ENCODE measurements around the gene OAT.

OAT gene

DNA sequence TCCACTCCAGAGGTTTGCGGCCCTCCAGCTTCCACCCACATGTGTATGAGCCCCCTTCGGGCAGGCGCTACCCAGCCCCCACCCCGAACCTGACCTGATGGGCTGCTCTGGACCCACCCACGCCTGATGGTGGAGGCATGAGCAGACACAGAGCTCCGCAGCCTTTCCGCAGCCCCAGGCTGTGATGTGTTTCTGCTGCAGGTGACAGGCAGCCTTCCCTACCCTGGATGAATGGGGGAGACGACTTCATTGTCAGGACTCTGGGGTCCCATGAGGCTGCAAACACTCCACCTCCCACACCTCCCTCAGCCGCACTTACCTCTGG lies 61.2 kb downstream of the OAT start:
- Histone ChIP-seq H3K9ac (ENCODE audit: low read depth in 1 of 2, low read length in 2 of 2) (no peak overlapping the region), H3K27ac (ENCODE audit: low read depth, low read length) (no peak overlapping the region), H3K4me1 (ENCODE audit: control insufficient read depth in 1 of 2, insufficient read depth in 2 of 2, low read length in 2 of 2) (peaks cover 0 to 6% of the 10 kb centered on the region in 2 donors), H3K9me3 (ENCODE audit: control insufficient read depth in 1 of 2, low read length in 2 of 2) (no peaks in the 10 kb centered on the region), H3K27me3 (ENCODE audit: control insufficient read depth in 1 of 2, insufficient read depth in 2 of 2, low read length in 2 of 2) (no peaks in the 10 kb centered on the region), H3K4me3 (ENCODE audit: low read depth in 1 of 2, low read length in 2 of 2) (no peak overlapping the region), H3K36me3 (ENCODE audit: control insufficient read depth in 1 of 2, insufficient read depth in 2 of 2, low read length in 2 of 2) (no peaks in the 10 kb centered on the region)

DNA sequence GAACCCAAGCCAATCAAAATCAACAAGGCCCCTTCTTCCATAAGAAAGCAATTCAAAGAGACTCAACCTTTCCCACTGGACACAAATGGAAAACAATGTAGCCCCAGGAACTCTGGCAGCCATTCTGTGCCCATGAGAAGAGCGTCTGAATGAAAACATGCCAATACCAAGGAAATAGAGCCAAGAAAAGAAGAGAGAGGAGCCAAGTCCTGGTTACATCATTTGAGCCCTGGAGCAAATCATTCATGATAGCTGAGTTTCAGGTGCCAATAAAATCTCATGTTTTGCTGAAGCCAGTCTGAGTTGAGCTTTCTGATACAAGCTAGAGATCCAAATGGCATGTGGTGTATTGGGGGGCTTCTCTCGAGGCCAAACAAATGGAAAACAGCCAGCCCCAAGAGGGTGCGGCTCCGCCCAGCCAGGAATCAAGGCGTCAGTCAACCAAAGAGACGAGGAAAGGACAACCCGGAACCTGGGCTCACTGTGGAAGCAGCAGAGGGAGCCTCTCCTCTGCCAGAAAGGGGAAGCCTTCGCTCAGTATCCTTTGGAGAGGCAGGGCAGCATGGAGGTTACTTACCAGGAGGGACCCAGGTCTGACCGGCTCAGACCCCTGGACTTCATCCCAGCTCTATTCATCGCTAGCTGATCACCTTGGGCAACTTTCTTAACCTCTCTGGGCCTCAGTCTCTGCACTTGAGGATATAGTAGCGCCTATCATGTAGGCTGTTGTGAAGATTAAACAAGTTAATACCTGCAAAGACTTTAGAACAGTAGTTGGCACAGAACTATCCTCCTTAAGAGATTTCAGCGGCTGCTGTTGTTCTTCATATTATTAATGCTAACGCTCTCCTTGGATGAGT lies 61.8 kb downstream of the OAT start:
- no peak overlapping the region for H3K27ac ChIP-seq (ENCODE audit: low read depth, low read length)
- peaks cover 0 to 6% of the 10 kb centered on the region in 2 donors for H3K4me1 ChIP-seq (ENCODE audit: control insufficient read depth in 1 of 2, insufficient read depth in 2 of 2, low read length in 2 of 2)
- no peaks in the 10 kb centered on the region for H3K9me3 ChIP-seq (ENCODE audit: control insufficient read depth in 1 of 2, low read length in 2 of 2)
- no peak overlapping the region for H3K4me3 ChIP-seq (ENCODE audit: low read depth in 1 of 2, low read length in 2 of 2)
- H3K27me3 ChIP-seq (ENCODE audit: control insufficient read depth in 1 of 2, insufficient read depth in 2 of 2, low read length in 2 of 2), result no peaks in the 10 kb centered on the region
- no peaks in the 10 kb centered on the region for H3K36me3 ChIP-seq (ENCODE audit: control insufficient read depth in 1 of 2, insufficient read depth in 2 of 2, low read length in 2 of 2)
- no peak overlapping the region for H3K9ac ChIP-seq (ENCODE audit: low read depth in 1 of 2, low read length in 2 of 2)

DNA sequence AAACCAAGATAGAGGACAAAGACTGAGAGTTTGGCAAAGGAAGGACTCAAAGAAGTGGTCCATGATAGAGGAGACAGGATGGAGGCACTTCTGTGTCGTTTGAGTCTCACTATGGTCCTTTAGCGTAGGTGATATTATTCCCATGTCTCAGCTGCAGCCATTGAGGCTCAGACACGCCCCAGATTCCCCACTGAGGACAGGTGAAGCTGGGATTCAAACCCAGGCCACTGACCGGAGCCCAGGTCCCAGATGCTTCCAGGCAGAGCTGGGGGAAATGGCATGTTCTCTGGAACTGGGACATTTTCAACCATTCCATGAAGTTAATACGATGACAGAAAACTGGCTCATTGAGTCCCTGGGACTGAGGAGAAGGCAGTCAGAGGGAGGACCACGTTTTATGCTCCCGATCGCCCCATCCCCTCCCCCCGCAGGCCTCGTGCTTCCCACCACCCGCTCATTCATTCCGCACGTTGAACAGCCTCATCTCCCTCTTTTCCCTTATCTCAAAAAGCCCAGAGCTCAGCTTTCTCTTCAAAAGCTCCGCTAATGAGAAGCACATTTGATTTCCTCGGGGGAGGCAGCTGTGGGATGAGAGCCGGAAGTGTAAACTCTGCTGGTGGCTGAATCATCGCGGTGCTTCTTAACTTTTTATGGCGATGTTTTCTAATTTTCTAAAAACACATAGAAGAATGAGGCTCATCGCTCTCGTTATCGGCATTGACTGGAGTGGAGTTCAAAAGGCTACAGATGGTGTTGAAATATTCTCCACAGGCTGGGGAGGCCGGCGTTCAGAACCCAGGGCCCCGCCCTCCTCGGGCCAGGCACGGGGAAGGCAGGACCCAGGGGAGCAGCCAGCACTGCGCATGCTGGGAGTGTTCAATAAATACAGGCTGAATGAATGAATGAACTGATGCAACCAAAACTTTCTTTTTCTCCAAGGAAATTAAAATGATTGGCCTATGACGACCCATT lies 64.0 kb downstream of the OAT start:
- no peaks in the 10 kb centered on the region for H3K27me3 ChIP-seq (ENCODE audit: control insufficient read depth in 1 of 2, insufficient read depth in 2 of 2, low read length in 2 of 2)
- H3K36me3 ChIP-seq (ENCODE audit: control insufficient read depth in 1 of 2, insufficient read depth in 2 of 2, low read length in 2 of 2), result no peaks in the 10 kb centered on the region
- no peak overlapping the region for H3K9ac ChIP-seq (ENCODE audit: low read depth in 1 of 2, low read length in 2 of 2)
- peak overlapping the region; percentile 47 to 68 for H3K4me3 ChIP-seq (ENCODE audit: low read depth in 1 of 2, low read length in 2 of 2)
- H3K4me1 ChIP-seq (ENCODE audit: control insufficient read depth in 1 of 2, insufficient read depth in 2 of 2, low read length in 2 of 2), result peaks cover 0 to 6% of the 10 kb centered on the region in 2 donors
- no peak overlapping the region for H3K27ac ChIP-seq (ENCODE audit: low read depth, low read length)
- H3K9me3 ChIP-seq (ENCODE audit: control insufficient read depth in 1 of 2, low read length in 2 of 2), result no peaks in the 10 kb centered on the region

DNA sequence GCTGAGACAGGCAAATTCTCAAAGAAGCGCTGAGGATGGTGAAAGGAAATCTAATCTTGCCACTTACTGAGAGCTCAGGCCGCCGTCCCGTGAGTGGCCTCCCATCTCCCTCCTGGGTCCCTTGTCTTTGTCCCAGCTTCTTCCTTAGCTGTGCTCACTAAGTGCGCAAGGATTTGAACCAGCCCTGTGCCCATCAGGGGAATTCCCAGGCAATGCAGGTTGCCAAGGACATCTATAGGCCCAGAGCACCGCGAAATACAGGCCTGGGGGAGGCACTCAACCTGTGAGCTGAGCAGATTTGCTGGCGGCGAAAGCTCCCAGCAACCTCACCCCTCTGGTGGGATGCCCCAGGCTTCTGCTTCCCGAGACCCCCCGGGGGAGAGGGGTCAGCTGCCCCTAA lies 64.8 kb downstream of the OAT start:
- Histone ChIP-seq H3K9ac (ENCODE audit: low read depth in 1 of 2, low read length in 2 of 2) (no peak overlapping the region), H3K27me3 (ENCODE audit: control insufficient read depth in 1 of 2, insufficient read depth in 2 of 2, low read length in 2 of 2) (no peaks in the 10 kb centered on the region), H3K27ac (ENCODE audit: low read depth, low read length) (no peak overlapping the region), H3K4me3 (ENCODE audit: low read depth in 1 of 2, low read length in 2 of 2) (no peak overlapping the region), H3K9me3 (ENCODE audit: control insufficient read depth in 1 of 2, low read length in 2 of 2) (no peaks in the 10 kb centered on the region), H3K4me1 (ENCODE audit: control insufficient read depth in 1 of 2, insufficient read depth in 2 of 2, low read length in 2 of 2) (peaks cover 0 to 6% of the 10 kb centered on the region in 2 donors), H3K36me3 (ENCODE audit: control insufficient read depth in 1 of 2, insufficient read depth in 2 of 2, low read length in 2 of 2) (no peaks in the 10 kb centered on the region)

DNA sequence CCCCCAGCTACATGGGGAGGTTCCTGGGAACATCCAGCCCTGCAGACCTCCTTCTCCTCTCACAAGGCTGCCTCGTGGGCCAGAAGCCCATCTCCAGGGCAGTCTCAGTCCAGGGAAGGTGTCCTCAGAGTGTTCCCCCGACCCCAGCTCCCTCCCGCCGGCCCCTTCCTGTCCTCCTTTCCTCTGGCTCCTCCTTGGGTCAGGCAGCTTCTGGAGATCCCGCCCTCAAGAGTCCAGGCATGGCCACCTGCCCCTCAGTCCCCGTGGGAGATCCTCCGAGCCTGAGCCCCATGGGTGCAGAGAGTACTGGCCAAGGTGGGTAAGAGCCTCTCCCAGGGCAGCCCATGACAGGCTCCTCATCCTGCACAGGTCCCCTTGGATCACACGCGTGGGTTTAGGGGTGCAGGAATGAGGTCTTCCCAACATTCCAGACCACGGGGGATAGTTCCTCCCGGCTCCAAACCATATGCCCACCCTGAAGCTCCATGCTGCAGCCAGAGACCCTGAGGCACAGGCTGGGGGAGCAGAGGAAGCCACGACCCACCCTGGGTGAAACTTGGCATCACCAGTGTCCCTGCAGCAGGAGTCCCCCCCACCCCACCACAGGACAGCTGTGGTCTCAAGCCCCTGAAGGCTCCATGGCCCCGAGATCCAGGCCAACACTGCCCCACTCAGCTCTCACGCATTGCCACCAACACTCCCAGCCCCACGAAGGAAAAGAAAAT lies 65.5 kb downstream of the OAT start:
- Histone ChIP-seq H3K36me3 (ENCODE audit: control insufficient read depth in 1 of 2, insufficient read depth in 2 of 2, low read length in 2 of 2) (no peaks in the 10 kb centered on the region), H3K27me3 (ENCODE audit: control insufficient read depth in 1 of 2, insufficient read depth in 2 of 2, low read length in 2 of 2) (no peaks in the 10 kb centered on the region), H3K4me3 (ENCODE audit: low read depth in 1 of 2, low read length in 2 of 2) (no peak overlapping the region), H3K9ac (ENCODE audit: low read depth in 1 of 2, low read length in 2 of 2) (no peak overlapping the region), H3K27ac (ENCODE audit: low read depth, low read length) (no peak overlapping the region), H3K9me3 (ENCODE audit: control insufficient read depth in 1 of 2, low read length in 2 of 2) (no peaks in the 10 kb centered on the region), H3K4me1 (ENCODE audit: control insufficient read depth in 1 of 2, insufficient read depth in 2 of 2, low read length in 2 of 2) (peaks cover 0 to 6% of the 10 kb centered on the region in 2 donors)

DNA sequence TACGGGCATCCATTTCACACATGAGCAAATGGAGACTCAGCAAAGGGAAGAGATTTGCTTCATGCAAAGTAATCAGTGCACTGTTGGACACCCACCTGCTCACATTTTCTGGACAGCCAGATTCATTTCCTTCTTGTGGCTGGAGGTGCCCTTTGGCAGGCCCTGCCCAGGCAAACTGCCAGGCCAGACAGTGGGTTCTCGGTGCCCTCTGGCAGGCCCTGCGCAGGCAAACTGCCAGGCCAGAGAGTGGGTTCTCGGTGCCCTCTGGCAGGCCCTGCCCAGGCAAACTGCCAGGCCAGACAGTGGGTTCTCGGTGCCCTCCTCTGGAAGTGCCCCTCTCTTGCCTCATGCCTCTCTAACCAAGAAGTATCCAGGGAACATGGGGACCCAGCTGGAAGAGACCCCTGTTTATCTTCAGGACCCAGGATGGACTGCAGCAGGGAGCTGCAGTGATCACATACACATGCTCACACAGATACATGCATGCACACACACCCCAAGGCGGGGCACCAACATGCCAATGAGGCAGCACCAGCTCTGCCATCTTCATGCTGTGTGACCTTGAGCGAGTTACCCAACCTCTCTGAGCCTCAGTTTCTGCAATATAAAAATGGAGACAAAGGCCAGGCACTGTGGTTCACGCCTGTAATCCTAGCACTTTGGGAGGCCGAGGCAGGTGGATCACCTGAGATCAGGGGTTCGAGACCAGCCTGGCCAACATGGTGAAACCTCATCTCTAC lies 67.1 kb downstream of the OAT start:
- H3K36me3 ChIP-seq (ENCODE audit: control insufficient read depth in 1 of 2, insufficient read depth in 2 of 2, low read length in 2 of 2), result no peaks in the 10 kb centered on the region
- H3K27ac ChIP-seq (ENCODE audit: low read depth, low read length), result no peak overlapping the region
- H3K9ac ChIP-seq (ENCODE audit: low read depth in 1 of 2, low read length in 2 of 2), result no peak overlapping the region
- H3K4me3 ChIP-seq (ENCODE audit: low read depth in 1 of 2, low read length in 2 of 2), result no peak overlapping the region
- H3K9me3 ChIP-seq (ENCODE audit: control insufficient read depth in 1 of 2, low read length in 2 of 2), result no peaks in the 10 kb centered on the region
- H3K4me1 ChIP-seq (ENCODE audit: control insufficient read depth in 1 of 2, insufficient read depth in 2 of 2, low read length in 2 of 2), result peaks cover 0 to 6% of the 10 kb centered on the region in 2 donors
- no peaks in the 10 kb centered on the region for H3K27me3 ChIP-seq (ENCODE audit: control insufficient read depth in 1 of 2, insufficient read depth in 2 of 2, low read length in 2 of 2)

DNA sequence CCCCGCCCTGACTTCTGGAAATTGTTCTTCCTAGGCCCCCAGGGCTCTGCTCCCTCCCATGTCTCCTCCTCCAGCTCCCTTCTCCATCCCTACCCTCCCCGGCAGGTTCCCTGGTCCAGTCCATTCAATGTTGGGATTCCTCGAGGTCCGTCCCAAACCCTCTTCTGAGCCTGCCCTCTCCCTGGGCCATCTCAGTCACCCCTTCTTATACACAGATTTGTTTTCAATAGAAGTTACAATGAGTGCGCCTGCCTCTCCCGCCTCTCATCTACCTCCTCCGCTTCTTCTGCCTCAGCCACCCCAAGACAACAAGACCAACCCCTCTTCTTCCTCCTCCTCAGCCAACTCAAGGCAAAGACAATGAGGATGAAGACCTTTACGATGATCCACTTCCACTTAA lies 67.9 kb downstream of the OAT start:
- H3K9me3 ChIP-seq (ENCODE audit: control insufficient read depth in 1 of 2, low read length in 2 of 2), result no peaks in the 10 kb centered on the region
- H3K27me3 ChIP-seq (ENCODE audit: control insufficient read depth in 1 of 2, insufficient read depth in 2 of 2, low read length in 2 of 2), result no peaks in the 10 kb centered on the region
- no peaks in the 10 kb centered on the region for H3K36me3 ChIP-seq (ENCODE audit: control insufficient read depth in 1 of 2, insufficient read depth in 2 of 2, low read length in 2 of 2)
- peaks cover 0 to 6% of the 10 kb centered on the region in 2 donors for H3K4me1 ChIP-seq (ENCODE audit: control insufficient read depth in 1 of 2, insufficient read depth in 2 of 2, low read length in 2 of 2)
- no peak overlapping the region for H3K9ac ChIP-seq (ENCODE audit: low read depth in 1 of 2, low read length in 2 of 2)
- H3K4me3 ChIP-seq (ENCODE audit: low read depth in 1 of 2, low read length in 2 of 2), result no peak overlapping the region
- no peak overlapping the region for H3K27ac ChIP-seq (ENCODE audit: low read depth, low read length)

DNA sequence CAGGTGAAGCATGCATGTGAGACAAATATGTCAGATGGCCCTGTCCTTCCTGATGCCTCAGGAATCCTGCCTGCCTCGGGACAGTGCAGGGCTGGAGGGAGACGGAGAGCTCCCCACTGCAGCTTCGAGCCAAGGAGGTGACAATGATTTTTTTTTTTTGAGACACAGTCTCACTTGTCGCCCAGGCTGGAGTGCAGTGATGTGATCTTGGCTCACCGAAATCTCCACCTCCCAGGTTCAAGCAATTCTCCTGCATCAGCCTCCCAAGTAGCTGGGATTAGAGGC lies 68.8 kb downstream of the OAT start:
- H3K27me3 ChIP-seq (ENCODE audit: control insufficient read depth in 1 of 2, insufficient read depth in 2 of 2, low read length in 2 of 2), result no peaks in the 10 kb centered on the region
- H3K36me3 ChIP-seq (ENCODE audit: control insufficient read depth in 1 of 2, insufficient read depth in 2 of 2, low read length in 2 of 2), result no peaks in the 10 kb centered on the region
- H3K27ac ChIP-seq (ENCODE audit: low read depth, low read length), result no peak overlapping the region
- no peak overlapping the region for H3K9ac ChIP-seq (ENCODE audit: low read depth in 1 of 2, low read length in 2 of 2)
- H3K4me1 ChIP-seq (ENCODE audit: control insufficient read depth in 1 of 2, insufficient read depth in 2 of 2, low read length in 2 of 2), result peaks cover 0 to 6% of the 10 kb centered on the region in 2 donors
- H3K4me3 ChIP-seq (ENCODE audit: low read depth in 1 of 2, low read length in 2 of 2), result no peak overlapping the region
- H3K9me3 ChIP-seq (ENCODE audit: control insufficient read depth in 1 of 2, low read length in 2 of 2), result no peaks in the 10 kb centered on the region

DNA sequence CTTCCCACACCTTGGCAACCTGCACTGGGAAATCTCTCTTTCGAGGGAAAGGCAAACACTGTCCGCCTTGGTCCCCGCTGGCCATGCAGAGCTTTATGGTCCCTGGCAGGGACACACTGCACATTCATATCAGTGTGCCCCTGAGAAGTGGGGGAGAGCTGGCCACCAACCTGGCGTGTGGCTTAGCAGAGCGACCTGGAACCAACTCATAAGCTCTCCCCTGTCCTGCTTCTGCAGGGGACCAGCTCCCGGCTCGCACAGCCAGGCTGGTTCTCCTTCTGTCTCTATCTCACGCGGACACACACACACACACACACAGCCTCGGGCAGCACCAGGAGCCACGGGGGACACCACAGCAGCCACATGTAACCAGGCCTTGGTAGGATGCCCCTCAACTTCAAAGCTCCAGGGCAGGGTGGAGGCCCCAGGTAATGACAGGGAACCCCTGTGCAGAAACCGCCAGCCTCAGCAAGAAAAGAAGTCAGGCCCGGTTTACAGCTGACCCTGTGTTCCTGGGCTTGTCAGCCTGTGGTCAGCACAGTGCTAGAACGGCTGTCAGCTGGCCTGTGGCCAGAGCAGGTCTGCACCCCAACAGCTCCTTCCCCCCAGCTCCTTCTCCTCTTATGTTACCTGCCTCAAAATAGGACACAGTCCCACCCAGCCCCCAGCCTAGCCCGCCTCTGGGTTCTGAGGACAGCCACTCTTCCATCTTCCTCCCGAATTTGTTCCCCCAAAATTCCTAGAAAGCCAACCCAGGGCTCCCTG lies 69.3 kb downstream of the OAT start:
- no peaks in the 10 kb centered on the region for H3K9me3 ChIP-seq (ENCODE audit: control insufficient read depth in 1 of 2, low read length in 2 of 2)
- no peak overlapping the region for H3K27ac ChIP-seq (ENCODE audit: low read depth, low read length)
- no peak overlapping the region for H3K9ac ChIP-seq (ENCODE audit: low read depth in 1 of 2, low read length in 2 of 2)
- H3K27me3 ChIP-seq (ENCODE audit: control insufficient read depth in 1 of 2, insufficient read depth in 2 of 2, low read length in 2 of 2), result no peaks in the 10 kb centered on the region
- H3K36me3 ChIP-seq (ENCODE audit: control insufficient read depth in 1 of 2, insufficient read depth in 2 of 2, low read length in 2 of 2), result no peaks in the 10 kb centered on the region
- no peak overlapping the region for H3K4me3 ChIP-seq (ENCODE audit: low read depth in 1 of 2, low read length in 2 of 2)
- peaks cover 0 to 2% of the 10 kb centered on the region in 2 donors for H3K4me1 ChIP-seq (ENCODE audit: control insufficient read depth in 1 of 2, insufficient read depth in 2 of 2, low read length in 2 of 2)

All from duodenal mucosa (tissue), 2 donors.